ENCODE data around the gene RHBDL3.
"Not testable (repeated sequence)": the region's sequence is repeated elsewhere in the genome, so short reads cannot be mapped to it uniquely, and the experiment has no call there.

Gene RHBDL3
- total RNA-seq: 0 to 0.34 reads per million in 2 donors

DNA sequence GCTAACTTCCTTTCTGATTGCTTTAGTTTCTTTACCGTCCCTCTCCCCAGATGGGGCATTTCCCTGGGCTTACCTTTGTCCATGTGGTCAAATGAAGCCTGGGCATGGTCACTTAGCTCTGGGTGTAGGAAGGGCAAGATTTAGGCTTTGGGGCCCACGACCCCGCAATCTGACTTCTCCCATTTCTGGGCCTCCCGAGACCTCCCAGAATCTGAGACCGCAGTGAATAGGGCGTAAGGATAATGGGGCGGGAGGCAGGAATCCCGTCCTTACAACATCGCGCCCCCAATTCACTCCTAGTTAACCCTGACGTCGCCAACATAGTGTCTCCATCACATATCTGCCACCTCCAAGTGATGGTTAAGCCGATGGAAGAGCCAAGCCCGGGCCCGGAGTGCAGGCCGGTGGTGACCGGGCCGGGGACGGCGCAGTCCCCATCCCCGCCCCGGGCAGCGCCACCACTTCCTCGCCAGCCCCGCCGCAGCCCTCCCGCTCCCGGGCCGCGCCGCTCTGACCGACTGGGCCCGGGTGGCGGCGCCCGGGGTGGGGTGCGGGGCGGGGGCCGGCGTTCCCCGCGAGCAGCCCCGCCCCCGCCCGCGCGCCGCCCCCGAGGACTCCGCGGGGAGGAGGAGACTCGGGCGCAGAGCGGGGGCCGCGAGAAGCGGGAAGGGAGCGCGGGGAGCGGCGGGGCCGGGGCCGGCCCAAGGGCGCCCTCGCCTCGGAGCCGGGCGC is at the start of gene RHBDL3:
Gene RHBDL3, plus strand, starts transcription at position 641 of the 732 bp plus-strand sequence. CDS start 358 bp downstream, outside the sequence.
- DNase-seq: no peak

GRCh38 chr17:32222621-32223020 is 43.0 kb upstream of the RHBDL3 start:
- DNase-seq: no peak

GRCh38 chr17:32223703-32224102 is 41.9 kb upstream of the RHBDL3 start:
- no peak for DNase-seq

DNA sequence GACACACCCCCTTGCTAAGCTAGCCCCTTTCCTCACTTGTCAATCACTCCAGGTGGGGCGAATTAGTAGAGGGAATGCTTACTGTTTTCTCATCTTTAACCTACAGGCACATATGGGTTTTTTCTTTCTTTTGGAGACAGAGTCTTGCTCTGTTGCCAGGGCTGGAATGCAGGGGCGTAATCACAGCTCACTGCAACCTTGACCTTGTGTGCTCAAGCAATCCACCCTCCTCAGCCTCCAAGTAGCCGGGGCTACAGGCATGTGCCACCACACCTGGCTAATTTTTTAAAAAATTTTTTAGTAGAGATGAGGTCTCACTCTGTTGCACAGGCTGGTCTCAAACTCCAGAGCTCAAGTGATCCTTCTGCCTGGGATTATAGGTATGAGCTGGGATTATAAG is 38.7 kb upstream of the RHBDL3 start:
- DNase-seq: no peak

GRCh38 chr17:32227910-32228309 is 37.7 kb upstream of the RHBDL3 start:
- DNase-seq: no peak

DNA sequence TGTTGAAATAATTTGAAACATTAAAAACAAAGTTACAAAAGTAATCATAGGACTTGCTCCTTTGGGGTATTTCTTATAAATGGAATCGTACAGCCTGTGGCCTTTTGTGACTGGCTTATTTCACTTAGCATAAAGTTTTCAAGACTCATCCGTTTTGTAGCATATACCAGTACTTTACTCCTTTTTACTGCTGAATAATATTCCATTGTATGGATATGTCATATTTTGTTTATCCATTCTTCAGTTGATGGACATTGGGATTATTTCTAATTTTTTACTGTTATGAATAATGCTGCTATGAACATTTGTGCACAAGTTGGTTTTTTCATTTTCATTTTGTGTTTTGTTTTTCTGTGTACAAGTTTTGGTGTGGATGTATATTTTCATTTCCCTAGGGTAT is 30.0 kb upstream of the RHBDL3 start:
- DNase-seq: no peak

GRCh38 chr17:32239456-32239855 is 26.2 kb upstream of the RHBDL3 start:
- no peak for DNase-seq

GRCh38 chr17:32240750-32241149 is 24.9 kb upstream of the RHBDL3 start:
- no peak for DNase-seq

DNA sequence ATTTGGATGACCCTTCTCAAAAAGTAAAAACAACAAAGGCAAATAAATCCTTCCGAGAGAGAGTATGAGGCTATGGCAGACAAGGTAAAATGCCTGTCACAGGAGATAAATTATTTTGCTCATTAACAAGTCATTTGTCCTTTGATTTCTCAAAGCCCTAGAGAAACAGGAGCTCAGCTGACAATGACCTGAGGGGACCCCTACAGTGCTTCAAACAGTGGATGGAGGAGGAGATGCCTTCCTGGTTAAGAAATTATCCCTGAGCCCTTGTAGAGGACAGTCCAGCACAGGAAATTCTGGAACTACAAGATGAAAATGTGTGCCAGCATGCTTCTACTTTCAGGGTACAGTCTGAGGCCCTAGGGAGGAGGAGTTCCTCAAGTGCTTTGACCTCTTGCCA is 24.0 kb upstream of the RHBDL3 start:
- no peak for DNase-seq

DNA sequence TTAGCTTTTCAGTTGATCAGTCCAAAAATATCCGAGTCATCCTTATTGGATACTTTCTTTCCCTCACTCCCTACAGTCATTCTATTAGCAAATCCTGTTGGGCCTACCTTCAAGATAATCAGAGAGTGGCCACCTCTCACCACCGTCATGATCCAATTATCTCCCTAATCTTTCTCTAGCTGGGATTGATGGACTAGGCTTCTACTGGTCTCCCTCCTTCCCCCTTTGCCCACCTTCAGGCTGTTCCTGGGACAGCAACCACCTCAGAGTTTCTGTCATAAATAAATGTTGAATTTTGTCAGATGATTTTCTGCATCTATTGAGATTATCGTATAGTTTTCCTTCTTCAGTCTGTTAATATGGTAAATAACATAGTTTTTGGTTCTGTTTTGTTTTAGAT is 16.2 kb upstream of the RHBDL3 start:
- no peak for DNase-seq

GRCh38 chr17:32253117-32253611 is 12.5 kb upstream of the RHBDL3 start:
- DNase-seq: peak in 4 of 5 experiments; percentile 24 to 76 (median 42)

- no peak for DNase-seq
Observed at GRCh38 chr17:32256012-32256700, 9.5 kb upstream of the RHBDL3 start.

DNA sequence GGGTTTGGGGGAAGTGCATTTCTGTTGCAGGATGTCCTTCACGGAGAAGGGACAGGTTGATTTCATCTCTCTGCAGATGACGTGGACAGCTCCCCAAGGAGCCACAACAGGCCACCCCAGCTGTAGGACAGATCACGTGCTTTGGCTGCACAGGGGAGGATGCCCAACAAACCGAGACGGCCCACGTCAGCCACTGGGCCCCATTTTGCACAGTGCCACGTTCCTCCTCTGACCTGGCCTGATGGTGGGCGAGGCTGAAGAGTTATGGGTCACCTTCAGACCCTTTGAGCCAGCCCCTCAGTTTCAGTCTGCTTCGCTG is 9.0 kb upstream of the RHBDL3 start:
- no peak for DNase-seq

GRCh38 chr17:32258383-32259140 is 7.1 kb upstream of the RHBDL3 start:
- DNase-seq: no peak

GRCh38 chr17:32259586-32259985 is 6.0 kb upstream of the RHBDL3 start:
- DNase-seq: no peak

DNA sequence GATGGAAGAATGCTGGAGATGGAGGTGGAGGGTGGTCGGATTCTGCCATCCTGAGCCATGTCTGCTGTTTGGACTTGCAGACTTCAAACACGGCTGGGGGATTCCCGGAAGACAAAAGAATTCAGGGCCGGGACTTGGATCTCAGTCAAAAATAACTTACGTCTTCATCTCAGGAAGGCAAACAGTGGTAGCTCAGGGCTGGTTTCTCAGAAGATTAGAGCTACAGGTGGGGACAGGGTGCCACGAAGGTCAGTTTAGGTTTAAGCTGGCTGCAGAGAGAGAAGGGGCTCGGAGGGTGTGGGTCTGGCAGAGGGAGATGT is 4.3 kb upstream of the RHBDL3 start:
- no peak for DNase-seq

DNA sequence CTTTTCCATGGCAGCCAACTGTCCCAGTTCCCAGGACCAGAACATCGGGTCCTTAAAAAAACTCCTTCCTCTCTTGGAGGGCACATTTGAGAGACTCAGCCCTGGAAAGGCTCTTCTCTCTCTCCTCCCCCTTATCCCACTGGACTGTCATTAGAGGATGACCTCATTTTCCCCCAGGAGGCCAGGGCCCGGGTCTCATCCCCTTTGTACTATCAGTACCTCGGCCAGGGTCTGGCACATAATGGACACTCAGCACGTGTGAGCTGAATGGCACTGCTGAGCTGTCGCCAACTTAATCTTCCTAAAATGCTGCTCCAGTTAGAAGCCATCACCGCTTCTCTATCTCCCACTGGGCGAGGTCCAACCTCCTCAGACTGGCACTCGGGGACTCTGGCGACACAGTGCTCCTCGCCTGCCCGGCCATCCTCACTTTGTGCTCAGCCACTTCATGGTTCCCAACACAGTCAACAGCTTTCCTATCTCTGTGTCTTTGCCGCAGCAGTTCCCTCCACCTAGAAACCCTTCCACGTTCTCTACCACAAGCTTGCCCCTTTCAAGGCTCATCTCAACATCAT is 3.6 kb upstream of the RHBDL3 start:
- DNase-seq: no peak

DNA sequence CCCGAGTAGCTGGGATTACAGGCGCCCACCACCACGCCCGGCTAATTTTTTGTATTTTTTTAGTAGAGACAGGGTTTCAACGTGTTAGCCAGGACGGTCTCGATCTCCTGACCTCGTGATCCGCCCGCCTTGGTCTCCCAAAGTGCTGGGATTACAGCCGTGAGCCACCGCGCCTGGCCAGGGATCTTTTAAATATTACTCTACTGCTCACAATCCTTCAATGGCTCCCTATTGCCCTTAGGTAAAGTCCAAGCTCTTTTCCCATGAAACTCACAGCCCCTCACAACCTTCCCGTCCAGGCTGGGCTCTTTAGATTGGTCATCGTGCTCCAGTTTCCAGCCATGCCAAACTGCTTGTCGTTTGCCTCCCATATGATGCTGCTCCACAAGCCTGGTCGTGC is 2.1 kb upstream of the RHBDL3 start:
- DNase-seq: not testable (repeated sequence)

DNA sequence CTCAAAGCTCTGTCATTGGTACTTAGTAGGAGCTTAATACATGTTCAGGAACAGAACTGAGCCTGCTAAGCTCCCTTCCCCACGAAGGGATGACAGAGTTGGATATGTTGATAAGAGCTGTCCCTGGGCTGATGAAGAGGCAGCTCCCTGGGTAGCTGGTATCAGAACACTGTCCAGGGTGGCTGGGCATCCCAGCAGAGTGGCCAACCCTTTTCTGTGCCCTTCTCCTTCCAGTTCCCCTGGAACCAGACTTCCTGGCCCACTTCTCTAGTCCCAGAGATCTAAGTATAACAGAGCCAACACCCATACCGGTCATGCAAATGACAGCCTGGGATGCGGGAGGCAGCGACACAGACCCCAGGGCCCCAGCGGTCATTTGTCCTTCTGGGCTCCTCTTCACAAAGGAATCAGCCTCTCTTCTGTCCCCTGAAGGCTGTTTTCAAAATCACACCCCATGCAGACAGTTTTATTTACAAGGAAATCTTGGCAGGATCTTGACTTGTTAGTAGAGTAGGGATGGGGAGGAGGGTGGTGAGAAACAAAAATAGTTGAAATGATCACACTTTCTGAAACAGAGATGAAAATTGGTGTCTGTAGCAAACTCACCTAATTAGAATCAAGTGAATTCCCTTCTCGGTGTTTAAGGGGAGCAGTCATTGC is 1.4 kb upstream of the RHBDL3 start:
- DNase-seq: no peak

DNA sequence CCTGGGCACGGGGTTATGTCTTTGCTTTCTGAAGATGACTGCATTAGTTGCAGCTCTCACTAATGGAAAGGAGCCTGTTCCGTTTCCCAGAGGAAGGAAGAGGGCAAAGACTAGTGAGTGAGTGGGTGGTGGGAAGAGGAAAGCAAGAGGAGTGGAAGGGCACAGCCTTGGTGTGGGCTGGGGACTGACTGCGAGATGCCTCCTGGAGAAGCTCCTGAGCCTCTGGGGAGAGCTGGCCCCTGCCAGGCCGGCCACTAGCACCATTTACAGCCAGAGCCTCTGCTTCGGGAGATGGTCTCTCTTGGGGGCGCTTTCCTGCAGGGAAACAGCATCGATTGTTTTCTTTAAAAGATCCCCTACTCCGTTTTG is 825 bp upstream of the RHBDL3 start:
- no peak for DNase-seq

GRCh38 chr17:32266051-32266388 is 388 bp downstream of the RHBDL3 start:
- DNase-seq: no peak

DNA sequence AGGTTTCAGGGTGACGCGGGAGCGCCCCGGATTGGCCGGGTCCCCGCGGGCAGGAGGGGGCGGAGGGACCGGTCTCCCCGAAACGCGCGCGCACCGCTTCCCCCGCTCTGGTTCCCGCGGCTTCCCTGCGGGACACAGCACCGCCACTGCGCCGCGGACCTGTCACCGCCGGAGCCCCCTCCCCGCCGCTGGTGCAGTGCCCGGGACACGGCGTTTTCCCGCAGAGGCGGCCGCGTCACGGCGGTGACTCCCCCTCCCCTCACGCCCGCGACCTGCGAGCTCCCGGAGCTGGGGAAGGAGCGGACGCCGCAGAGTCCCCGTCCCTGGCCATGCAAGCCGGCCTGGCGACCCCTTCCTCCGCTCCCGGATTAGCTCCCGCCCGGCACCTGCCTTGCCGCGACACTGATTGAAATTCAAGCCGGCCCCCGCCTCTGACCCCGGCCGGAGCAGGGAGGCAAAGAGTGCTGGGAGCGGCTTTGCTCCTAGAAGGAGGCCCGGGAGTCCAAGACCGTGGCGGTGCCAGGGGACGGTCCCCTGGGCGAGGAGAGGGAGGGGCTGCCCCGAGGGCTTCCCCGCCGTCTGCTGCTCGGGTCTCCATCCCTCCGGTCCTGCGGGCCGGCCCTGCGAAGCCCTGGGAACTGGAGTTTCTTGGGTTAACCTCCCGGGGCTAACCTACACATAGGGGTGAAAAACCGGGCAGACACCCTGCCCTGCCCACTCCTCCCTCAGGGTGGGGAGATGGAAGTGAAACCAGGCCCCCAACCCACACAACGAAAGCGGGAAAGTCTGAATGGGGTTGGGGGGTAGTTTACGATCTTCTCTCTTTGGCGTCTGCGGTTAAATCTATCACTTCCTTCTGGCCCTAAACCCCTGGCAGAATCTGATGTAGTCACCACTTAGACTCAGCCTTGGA is 1.0 kb downstream of the RHBDL3 start:
- DNase-seq: peak in 2 of 5 experiments; percentile 9 to 26
